NCI-H1092 (cell line): Measurements from ENCODE around the gene HNRNPA2B1.

Experiments used
- DNase-seq: peaks from one replicate; lab custom pipeline; 2025; lab: John Stamatoyannopoulos, UW

Gene HNRNPA2B1

GRCh38 chr7:26145238-26145637 lies 55.3 kb downstream of the HNRNPA2B1 start:
- no peak for DNase-seq

- DNase-seq, result no peak
Measured at GRCh38 chr7:26144184-26145080, 56.1 kb downstream of the HNRNPA2B1 start.

- no peak for DNase-seq
Measured at GRCh38 chr7:26143298-26144048, 57.1 kb downstream of the HNRNPA2B1 start.

- no peak for DNase-seq
Measured at GRCh38 chr7:26141077-26141476, 59.5 kb downstream of the HNRNPA2B1 start.

- no peak for DNase-seq
Measured at GRCh38 chr7:26140380-26140779, 60.2 kb downstream of the HNRNPA2B1 start.
